Epidermal melanocyte (primary cell): ENCODE results near the gene DKC1.
A peak's percentile ranks its signal among the peaks of the same experiment; 100 is the strongest.

Source experiments
- DNase-seq: peaks from one replicate; pipeline ENCODE4 v3.0.0; 2011; ENCODE audit warnings: low spot score; ENCODE audit not compliant: insufficient read length

Gene DKC1

DNA sequence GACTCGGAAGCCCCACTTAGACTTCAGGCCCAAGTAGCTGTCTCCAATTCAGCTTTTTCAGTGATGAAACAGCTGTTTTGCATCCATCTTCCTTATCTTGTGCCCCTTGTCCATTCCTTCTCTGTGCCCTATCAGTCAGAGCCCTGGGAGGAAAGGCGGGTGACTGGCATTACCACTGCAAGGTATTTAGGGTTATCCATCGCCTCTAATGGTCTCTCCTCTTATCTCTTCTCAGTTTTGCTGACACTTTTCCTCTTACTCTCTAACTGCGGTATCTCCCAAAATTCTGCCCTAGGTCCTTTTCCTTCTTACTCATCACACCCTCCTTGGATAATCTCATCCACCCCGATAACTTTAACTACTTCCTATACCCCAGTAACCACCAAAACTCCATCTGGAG lies 25.5 kb upstream of the DKC1 start:
- no peak for DNase-seq

DNA sequence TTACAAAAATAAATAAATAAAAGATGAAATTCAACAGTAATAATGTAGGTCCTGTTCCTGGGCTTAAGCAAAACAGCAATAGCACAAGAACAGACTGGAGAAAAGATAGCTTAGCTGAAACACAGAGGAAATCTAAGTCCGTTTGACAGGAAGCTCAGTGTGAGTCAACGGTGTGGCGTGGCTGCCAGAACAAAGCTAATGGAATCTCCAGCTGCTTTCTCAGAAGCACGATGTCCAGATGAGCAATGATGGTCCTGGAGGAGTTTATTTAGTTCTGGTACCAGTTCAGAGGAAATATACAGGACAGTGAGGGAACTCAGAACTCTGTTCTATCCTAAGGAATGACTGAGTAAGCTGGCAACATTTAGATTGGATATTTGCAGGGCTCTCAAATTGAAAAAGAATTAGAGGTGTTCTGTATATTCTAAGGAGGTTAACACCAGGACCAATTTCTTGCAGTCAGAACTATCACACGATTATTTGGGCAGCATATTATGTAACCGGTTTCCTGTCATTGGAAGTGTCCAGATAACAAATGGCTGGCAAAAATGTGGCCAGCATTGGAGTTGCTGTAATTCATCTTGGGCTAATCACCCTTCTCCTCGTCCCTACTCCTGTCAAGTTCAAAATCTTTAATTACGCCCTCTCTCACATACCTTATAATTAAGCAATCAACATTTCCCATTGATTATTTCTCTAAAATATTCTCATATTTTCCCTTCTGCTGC lies 24.5 kb upstream of the DKC1 start:
- DNase-seq: no peak

DNA sequence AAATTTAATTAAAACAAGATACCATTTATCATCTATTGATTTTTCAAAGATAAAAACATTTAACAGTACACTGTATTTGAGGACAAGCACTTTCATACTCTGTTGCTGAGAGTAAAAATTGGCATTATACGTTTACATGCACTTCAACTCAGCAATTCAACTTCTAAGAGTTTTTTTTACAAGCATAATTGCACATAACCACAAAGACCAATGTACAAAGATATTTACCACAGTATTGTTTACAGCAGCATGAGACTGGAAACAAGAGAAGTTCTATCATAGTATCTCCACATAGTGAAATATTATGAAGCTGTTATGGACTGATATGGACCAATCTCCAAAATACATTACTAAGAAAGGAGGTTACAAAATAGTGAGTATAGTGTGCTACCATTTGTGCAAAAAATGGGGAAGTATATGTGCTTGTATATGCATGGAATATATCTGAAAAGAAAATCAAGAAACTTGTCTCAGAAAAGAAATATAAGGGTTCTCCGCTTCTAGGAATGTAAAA lies 22.7 kb upstream of the DKC1 start:
- no peak for DNase-seq

DNA sequence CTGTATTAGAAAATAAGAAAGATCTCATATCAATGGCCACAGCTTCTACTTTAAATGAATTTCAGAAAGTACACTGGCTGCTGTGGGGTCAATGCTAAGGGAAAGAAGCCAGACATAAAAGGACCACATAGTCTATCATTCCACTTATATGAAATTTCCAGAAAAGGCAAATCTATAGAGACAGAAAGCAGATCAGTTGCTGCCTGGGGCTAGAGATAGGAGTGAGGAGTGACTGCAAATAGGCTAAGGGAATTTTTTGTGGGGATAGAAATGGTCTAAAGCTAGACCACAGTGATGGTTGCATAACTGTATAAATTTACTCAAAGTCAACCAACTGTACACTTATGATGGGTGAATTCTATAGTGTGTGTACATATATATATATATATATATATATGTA lies 20.1 kb upstream of the DKC1 start:
- no peak for DNase-seq

DNA sequence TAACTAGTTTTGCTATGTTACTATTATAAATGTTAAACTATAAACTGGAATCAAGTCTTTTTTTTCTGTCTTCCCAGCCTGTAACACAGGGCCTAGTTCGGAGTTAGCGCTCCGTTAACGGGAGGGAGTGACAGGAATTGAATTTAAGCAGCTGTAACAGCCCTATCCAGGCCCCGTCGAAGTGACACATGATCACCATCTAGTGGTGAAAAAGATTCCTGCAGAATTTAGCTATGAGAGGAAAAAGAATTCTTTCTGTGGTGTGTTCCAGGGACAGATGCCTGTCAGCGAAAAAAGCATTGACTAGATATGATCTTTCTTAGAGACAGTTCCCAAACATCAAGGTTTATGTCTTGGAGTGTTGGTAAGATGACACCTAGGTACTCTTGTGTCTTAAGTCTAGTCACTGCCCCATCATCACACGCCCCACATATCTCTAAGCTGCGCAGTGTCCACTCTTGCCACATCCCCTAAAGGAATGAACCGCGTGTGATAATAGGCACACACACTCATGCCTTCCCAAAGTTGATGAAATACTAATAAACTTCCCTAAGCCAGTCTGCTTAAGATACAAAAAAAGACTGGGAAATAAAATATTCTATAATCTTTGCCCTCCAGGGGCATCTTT lies 13.8 kb upstream of the DKC1 start:
- DNase-seq: peak; percentile 30

DNA sequence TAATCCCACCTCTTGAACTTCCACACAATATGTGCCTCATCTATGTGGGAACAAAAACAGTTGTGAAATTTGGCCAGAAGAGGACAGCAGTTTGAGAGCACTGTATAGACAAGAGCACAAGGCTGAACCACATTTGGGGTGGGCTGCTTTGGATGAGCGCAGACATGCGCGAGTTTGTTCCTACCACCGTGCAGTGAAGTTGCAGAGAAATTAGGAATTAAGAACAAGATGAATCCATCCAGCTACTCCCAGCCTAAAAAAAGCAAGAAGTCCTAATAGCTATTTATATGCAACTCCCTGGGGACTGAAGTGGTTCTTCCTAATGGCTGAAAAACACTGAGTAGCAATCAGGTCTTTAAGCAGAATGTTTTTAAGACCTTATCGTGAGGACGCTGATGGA lies 12.8 kb upstream of the DKC1 start:
- DNase-seq: no peak

DNA sequence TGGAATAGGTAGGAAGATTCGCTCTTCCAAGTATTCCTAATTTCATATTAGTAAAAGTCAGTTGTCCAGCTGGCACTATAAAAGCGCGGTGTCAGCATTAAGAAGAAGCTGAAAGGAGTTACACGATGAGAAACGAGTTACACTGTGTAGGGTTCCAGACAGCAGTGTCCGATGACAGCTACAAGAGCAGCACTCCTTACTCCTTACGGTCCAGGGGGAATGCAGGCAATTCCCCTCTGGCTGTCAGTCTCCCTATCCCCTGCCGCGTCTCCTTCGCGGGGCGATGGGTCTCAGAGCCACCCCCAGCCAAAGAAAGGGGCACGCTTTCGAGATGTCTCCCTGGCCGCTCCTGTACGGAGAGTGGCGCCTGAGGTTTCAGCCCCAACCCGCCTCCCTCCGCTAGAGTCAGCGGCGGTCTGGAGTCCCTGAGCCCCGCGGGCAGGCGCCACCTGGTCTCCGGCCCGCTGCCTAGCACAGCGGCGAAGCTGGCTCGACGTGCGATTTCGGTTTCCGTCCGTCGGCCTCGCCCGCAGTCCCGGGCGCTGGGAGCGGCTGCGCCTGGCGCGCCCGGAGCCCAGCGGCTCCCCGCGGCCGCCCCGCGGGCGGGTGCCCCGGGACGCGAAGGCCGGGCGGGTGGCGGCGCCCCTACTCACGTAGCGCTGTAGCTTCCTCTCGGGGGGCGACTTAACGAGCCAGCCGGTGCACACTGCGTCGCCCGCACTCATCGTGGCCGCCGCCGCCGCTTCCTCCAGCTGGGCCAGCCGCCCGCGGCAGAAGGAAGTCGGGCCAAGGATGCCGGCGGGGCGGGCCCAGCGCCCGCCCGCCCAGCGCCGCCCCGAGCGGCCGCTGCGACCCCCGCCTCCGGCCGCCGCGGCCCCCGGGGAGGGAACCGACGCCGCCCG lies 12.1 kb upstream of the DKC1 start, which contains the start of gene GAB3:
GAB3 (minus strand) TSS at position 777 of the 902 bp plus-strand sequence; CDS start at position 725, 52 bp downstream.
- no peak for DNase-seq

DNA sequence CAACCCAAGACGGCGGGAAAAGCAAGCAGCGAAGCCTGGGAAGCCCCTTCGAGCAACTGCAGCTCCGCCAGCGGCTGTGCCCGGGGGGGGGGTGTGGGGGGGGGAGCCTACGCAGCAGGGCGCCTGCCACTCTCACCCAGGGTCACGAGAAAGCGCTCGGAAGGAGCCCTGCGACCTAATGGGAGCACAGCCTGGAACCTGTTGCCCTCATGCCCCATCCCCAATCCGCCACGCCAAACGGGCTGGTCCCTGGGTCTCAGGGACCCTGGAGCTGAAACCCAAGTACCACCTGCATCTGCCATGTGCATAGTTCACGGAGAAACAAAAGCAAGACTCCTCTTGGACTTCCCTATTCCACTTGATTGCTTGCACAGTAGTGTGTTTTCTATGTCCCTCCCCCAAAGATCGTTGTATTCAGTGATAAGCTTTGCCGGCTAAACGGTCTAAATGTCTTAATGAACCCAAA lies 11.4 kb upstream of the DKC1 start:
- DNase-seq: no peak

DNA sequence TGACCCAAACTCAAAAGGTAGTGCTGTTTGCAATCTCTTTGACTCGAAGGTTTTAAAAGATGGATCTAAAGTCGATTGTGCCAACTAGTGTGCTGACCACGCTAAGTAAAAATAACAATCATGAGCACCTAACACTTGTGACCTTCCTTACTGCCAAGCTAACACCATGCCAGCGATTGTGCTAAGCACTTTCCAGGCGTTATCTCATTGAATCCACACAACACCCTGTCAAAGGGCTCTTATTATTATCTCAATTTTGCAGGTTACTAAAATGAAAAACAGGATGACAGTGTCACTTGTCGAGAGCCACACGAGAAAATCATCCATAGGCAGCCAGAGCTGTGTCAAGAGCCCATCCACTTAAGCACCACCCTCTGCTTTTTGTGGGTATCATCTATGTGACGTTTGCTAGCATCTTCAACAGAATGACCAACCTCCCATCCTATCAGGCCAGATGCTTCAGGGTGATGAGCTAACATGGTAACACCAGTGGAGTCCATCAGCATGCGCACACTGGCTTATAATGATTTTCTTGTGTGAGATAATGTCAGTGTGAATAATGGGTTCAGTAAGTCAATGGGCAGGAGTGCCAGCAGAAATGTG lies 10.9 kb upstream of the DKC1 start:
- no peak for DNase-seq

DNA sequence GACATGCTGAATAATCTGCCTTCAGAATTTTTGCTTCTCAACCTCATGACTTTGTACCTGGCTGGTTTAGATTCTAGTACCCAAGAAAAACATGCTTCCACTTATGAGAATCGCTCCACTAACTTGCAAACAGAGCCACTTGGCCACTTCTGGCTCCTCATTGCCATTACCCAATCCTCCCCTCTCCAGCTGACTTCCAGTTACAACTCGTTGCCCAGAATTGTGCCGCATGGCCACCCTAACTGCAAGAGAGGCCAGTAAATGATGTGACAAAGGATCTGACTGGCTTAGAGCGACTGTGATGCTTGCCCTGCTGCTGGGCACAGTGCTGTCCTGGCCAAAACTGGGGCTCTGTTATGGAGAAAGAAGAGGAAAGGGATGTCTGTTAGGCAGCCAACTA lies 4.0 kb upstream of the DKC1 start:
- no peak for DNase-seq

DNA sequence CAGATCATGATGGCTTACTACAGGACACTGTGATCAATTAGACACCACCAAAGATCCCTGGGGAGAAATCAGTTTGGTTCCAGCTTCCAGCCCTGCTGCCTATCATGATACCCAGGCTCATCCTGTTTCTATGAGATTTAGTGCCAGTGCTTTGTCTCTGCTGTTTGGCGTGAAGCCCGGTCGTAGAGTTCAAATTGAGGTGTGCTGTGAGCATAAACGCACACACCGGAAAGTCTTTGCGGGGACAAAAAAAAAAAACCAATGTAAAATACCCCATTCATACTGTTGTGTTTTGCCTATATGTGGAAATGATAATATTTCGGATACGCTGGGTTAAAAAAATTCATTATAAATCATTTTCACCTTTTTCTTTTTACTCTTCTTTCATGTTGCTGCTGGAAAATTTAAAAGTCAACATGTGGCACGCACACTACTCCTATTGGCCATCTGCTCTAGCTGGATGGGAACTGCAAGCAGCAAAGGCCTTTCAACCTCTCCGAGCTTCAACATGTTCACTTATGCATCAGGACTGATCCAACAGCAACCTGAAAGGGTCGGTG lies 607 bp upstream of the DKC1 start:
- DNase-seq: no peak

DNA sequence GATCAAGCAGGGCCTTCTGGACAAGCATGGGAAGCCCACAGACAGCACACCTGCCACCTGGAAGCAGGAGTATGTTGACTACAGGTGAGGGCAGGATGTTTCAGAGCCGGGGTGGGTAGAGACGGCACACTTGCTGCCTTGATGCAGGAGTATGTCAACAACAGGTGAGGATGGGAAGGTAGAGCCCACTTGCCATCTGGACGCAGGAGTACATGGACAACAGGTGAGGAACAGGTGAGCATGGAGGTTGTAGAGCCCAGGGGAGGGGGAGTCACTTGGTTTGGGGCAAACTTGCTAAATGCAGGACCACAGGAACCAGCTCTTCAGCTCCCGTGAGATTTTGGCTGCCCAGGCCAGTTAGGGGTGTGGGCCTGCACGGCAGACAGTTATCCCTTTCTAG lies 12.0 kb downstream of the DKC1 start:
- no peak for DNase-seq

DNA sequence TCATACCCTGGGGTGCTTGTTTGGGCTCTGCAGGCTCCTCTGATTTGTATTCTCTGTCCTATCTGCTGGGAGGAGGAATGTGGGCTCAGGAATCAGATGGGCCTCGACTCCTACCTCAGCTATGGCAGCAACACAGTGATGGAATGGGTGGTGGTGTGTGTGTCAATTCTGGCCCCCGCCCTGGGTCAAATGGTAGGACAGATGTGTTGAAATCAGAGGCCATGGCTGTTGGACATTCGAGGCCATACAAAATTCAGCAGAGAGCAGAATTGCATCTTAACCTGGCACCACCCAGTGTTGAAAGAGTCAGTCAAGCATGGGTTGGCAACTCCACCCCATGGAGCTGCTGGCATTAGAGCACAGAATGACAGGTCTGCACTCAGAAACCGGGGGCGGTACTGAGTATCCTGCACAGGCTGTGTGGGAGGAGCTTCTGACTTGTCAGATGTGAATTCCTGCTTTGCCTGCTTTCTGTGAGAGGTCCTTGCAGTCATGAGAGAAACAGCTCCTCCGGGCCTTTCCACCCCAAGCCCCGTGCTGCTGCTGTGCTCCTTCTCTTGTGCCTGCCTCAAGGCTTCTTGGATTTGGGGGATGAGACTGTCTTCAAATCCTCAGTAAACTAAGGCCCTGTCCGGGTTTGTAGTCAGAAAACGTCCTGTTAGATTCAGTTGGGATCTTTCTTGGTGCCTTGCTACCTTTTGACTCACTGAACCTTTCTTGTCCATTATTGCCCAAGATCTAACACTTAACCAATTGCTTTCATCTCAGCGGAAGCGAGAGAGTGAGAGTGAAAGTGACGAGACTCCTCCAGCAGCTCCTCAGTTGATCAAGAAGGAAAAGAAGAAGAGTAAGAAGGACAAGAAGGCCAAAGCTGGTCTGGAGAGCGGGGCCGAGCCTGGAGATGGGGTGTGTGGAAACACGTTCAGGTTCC lies 13.0 kb downstream of the DKC1 start:
- no peak for DNase-seq

DNA sequence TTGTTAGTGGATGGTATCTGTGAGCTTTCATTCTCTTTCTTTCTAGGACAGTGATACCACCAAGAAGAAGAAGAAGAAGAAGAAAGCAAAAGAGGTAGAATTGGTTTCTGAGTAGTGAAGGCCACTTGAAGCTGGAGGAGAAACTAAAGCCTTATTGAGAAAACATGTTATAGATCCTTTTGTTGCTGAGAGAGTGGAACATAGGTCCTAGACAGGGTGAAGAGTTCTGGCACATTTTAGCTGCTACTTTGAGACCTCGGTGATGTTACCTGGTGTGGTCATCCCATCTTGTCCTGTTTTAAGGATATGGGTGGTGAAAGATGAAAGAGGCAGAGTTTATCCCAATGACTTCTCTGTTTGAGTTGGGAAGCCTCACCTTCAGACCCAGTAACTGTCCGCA lies 14.1 kb downstream of the DKC1 start:
- DNase-seq: no peak

DNA sequence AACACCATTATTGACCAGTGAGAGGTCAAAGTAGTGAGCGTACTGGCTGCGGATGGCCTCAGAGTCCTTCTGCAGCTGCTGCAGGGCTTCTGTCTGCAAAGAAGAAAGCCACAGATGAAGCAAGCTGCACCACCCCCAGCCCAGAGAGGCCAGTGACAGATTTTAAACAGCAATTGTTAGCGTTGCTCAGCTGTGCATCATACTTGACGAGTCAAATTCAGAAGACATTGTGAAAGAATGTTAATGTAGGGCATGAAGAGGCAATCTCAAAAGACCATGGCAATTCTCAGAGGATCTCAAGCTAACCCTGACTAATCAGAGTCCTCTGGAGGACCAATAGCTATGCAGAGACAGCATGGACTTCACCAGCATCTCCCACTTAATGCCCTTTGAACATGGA lies 16.6 kb downstream of the DKC1 start:
- no peak for DNase-seq

DNA sequence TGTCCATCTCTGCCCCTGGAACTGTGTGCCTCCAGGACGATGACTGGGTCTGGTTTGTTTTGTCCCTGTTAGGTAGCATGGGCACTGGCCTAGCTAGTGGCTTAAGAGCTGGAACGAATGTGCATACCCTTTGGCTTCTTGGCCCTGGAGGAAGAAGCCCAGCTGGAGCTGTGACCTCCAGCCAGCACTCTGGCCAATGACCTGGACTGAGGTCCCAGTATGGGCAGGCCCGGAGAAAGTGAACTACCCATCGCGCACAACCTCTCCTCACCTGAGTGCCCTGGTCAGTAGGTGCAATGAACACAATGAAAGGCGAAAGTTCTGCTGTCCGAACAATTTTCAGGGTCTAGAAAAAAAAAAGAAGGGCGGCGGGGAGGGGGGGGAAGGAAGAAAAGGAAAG lies 18.3 kb downstream of the DKC1 start:
- no peak for DNase-seq

DNA sequence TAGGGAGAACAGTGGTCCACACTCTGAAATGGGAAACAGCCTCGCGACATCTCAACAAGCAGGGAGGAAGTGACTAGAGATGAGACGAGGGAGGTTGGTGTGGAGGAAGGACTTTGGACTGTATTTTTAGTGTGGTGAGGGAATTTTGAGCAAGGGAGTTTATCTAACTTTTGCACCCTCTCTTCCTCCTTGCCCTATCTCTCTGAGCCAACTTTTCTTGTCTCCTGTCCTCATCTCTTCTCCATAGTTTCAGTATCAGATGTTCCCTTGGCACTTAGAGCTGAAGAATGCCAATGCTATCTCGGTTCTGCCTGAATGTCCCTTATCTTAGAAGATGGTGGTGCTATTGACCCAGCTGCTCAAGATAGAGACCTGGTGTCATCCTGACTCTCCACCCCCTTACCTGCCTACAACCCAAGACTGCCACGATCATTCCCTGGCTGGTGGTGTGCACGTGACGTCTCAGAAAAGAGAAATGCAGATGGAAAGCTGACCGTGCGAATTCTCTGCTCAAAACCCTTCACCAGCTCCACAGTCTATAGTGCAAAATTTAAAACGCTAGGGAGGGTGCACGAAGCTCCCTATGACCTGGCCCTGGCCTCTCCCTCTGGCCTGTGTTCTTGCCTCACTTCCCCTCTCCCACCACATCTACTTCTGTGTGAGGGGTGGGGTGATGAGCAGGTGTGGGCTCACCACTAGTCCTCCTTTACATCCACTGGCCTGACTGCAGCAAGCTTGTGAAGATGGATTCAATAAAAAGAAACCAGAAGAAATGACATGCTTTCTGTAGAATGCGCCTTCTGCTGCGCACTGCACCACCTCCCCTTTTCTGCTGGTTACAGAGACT lies 21.7 kb downstream of the DKC1 start:
- no peak for DNase-seq

DNA sequence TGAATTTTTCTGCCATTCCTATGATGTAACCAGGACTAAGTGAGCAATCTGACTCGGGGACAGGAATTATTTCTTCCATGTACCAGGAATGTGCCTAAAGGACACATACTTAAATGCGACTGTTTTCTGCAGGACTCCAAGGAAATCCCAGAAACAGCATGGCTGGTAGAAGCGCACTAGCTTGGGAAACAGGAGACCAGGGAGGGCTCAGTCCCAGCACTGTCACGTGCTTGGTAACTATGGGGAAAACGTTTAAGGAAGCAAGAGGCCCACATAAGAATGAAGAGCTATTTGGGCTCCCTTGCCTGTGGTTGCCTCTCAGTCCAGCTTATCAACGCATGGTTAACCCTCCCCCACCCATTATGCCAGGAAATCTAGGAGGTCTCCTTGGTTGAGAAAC lies 23.1 kb downstream of the DKC1 start:
- DNase-seq: no peak

DNA sequence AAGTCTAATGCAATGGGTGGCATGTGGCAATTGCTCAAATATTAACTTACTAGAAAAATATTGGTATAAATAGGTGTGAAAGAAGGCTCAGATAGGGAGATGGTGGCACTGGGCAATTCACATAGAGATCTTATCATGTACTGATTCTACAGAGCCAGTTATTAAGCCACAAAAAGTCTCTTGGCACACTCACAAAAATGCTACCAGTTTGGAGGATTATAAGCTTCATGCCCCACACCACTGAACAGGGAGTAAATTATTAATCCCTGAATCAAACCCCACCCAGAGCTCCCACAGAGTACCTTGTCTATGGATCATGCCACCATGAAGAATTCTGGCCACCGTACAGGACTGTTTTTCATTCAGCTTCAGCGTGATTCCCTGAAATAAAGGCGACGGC lies 28.8 kb downstream of the DKC1 start:
- no peak for DNase-seq
